HepG2 (cell line): ENCODE results near the gene THADA. TPM values are rescaled to one million over a fixed set of nuclear protein-coding genes. Genes with fewer than 3 reads are reported as not detected.
A peak's percentile ranks its signal among the peaks of the same experiment; 100 is the strongest.

Experiments used
- ASH2L ChIP-seq: fragments of 300-600, 200-600 bp; sonication (generic); IDR thresholded peaks from 2 replicates; pipeline ENCODE4 v1.7.0; 2017; ENCODE audit warnings: low read depth, mild to moderate bottlenecking, moderate library complexity, mixed read lengths, low read length; ENCODE audit not compliant: insufficient read length
- ISX ChIP-seq: sonication (generic); formaldehyde crosslinking; conservative IDR thresholded peaks from 2 replicates; pipeline ENCODE4 v1.5.0; 2020; ENCODE audit warnings: missing genetic modification reagents
- KAT8 ChIP-seq: IDR thresholded peaks from 2 replicates; pipeline ENCODE4 v1.6.1; 2016; ENCODE audit warnings: missing genetic modification reagents, missing compliant biosample characterization
- PPARG ChIP-seq: conservative IDR thresholded peaks from 2 replicates; pipeline ENCODE4 v1.6.1; 2016; ENCODE audit warnings: missing biosample characterization, missing genetic modification reagents
- STAG1 ChIP-seq: sonication (generic); formaldehyde crosslinking; IDR thresholded peaks from 2 replicates; pipeline ENCODE4 v1.4.0; 2020; ENCODE audit warnings: missing genetic modification reagents
- TEAD2 ChIP-seq: sonication (generic); formaldehyde crosslinking; IDR thresholded peaks from 2 replicates; pipeline ENCODE4 v1.9.0; 2021; ENCODE audit warnings: missing genetic modification reagents
- ZNF205 ChIP-seq: IDR thresholded peaks from 2 replicates; pipeline ENCODE4 v1.6.1; 2018; ENCODE audit warnings: missing biosample characterization, missing genetic modification reagents
- ZNF24 ChIP-seq: fragments of 450-650 bp; IDR thresholded peaks from 2 replicates; pipeline ENCODE4 v1.6.1; 2017; ENCODE audit warnings: antibody characterized with exemption, mild to moderate bottlenecking
- ZNF30 ChIP-seq: sonication (generic); formaldehyde crosslinking; IDR thresholded peaks from 2 replicates; pipeline ENCODE4 v1.5.0; 2020; ENCODE audit warnings: mild to moderate bottlenecking, missing genetic modification reagents
- ZNF354B ChIP-seq: sonication (generic); formaldehyde crosslinking; IDR thresholded peaks from 2 replicates; pipeline ENCODE4 v1.8.0; 2022; ENCODE audit warnings: mild to moderate bottlenecking, missing genetic modification reagents
- ZNF446 ChIP-seq: sonication (generic); formaldehyde crosslinking; IDR thresholded peaks from 2 replicates; pipeline ENCODE4 v1.5.0; 2020; ENCODE audit warnings: mild to moderate bottlenecking, missing genetic modification reagents
- ZNF646 ChIP-seq: sonication (generic); formaldehyde crosslinking; IDR thresholded peaks from 2 replicates; pipeline ENCODE4 v1.9.0; 2021; ENCODE audit warnings: mild to moderate bottlenecking, missing genetic modification reagents
- ZNF792 ChIP-seq: IDR thresholded peaks from 2 replicates; pipeline ENCODE4 v1.6.1; 2016
- polyA plus RNA-seq, 8 experiments: library from polyadenylated mRNA; depleted of rRNA in 3 of 8; stranded (reverse) in 7 of 8; unstranded in 1 of 8; fragments of >200 nt; fragmentation: Illumina TruSeq in 4 of 8; extraction: Trizol in 4 of 8; gene quantifications; 2 replicates each; pipeline versions ENCODE4 v1.2.1 to v1.2.3, GENCODE V29; 2011 to 2016; ENCODE audit warnings: low read depth in 4 of 8, missing spikeins in 1 of 8, mixed read lengths in 1 of 8; ENCODE audit not compliant: insufficient read depth in 1 of 8
- total RNA-seq, 5 experiments: library from RNA; depleted of rRNA; stranded (reverse); fragments of >200 nt; fragmentation: Illumina TruSeq; extraction: Trizol; gene quantifications; 2 replicates each; pipeline ENCODE4 v1.2.3, GENCODE V29; 2016; ENCODE audit warnings: low read depth in 1 of 5
- TF ChIP-seq, protein P1 (sequence below): IDR thresholded peaks from 2 replicates; pipeline ENCODE4 v1.6.1; 2016; ENCODE audit warnings: low read depth, borderline replicate concordance
- TF ChIP-seq, protein P2 (sequence below): sonication (generic); formaldehyde crosslinking; IDR thresholded peaks from 2 replicates; pipeline ENCODE4 v1.4.0; 2020; ENCODE audit warnings: missing genetic modification reagents
- TF ChIP-seq, protein P3 (sequence below): sonication (generic); formaldehyde crosslinking; IDR thresholded peaks from 2 replicates; pipeline ENCODE4 v1.4.0; 2020; ENCODE audit warnings: missing genetic modification reagents

THADA gene
- total and polyA plus RNA-seq, 2 of the 13 experiments (the other 11 are each of a cell fraction or from before 2014, with no cell fraction given) = 12.7 to 21.7 TPM

GRCh38 chr2:43484323-43484930, 111.4 kb downstream of the THADA start (continued):
- TF ChIP-seq, protein P1, sequence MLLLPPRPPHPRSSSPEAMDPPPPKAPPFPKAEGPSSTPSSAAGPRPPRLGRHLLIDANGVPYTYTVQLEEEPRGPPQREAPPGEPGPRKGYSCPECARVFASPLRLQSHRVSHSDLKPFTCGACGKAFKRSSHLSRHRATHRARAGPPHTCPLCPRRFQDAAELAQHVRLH (CRISPR knock-in tag) = no peak
- TF ChIP-seq ZNF792 (CRISPR knock-in tag) (no peak), ZNF24 (no peak), PPARG (CRISPR knock-in tag) (0 out of 2 replicates have a peak, but pooled peaks have one; percentile 21), KAT8 (CRISPR knock-in tag) (peak; percentile 40; the same call in 1 of the 2 replicates), ZNF646 (CRISPR knock-in tag) (no peak), ISX (CRISPR knock-in tag) (no peak), ZNF205 (CRISPR knock-in tag) (no peak), ZNF30 (CRISPR knock-in tag) (no peak), TEAD2 (CRISPR knock-in tag) (no peak), ZNF446 (CRISPR knock-in tag) (no peak), ASH2L (no peak), ZNF354B (CRISPR knock-in tag) (no peak), STAG1 (CRISPR knock-in tag) (peak; percentile 96)
- TF ChIP-seq, protein P2, sequence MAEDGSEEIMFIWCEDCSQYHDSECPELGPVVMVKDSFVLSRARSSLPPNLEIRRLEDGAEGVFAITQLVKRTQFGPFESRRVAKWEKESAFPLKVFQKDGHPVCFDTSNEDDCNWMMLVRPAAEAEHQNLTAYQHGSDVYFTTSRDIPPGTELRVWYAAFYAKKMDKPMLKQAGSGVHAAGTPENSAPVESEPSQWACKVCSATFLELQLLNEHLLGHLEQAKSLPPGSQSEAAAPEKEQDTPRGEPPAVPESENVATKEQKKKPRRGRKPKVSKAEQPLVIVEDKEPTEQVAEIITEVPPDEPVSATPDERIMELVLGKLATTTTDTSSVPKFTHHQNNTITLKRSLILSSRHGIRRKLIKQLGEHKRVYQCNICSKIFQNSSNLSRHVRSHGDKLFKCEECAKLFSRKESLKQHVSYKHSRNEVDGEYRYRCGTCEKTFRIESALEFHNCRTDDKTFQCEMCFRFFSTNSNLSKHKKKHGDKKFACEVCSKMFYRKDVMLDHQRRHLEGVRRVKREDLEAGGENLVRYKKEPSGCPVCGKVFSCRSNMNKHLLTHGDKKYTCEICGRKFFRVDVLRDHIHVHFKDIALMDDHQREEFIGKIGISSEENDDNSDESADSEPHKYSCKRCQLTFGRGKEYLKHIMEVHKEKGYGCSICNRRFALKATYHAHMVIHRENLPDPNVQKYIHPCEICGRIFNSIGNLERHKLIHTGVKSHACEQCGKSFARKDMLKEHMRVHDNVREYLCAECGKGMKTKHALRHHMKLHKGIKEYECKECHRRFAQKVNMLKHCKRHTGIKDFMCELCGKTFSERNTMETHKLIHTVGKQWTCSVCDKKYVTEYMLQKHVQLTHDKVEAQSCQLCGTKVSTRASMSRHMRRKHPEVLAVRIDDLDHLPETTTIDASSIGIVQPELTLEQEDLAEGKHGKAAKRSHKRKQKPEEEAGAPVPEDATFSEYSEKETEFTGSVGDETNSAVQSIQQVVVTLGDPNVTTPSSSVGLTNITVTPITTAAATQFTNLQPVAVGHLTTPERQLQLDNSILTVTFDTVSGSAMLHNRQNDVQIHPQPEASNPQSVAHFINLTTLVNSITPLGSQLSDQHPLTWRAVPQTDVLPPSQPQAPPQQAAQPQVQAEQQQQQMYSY (CRISPR knock-in tag) = no peak
- TF ChIP-seq, protein P3, sequence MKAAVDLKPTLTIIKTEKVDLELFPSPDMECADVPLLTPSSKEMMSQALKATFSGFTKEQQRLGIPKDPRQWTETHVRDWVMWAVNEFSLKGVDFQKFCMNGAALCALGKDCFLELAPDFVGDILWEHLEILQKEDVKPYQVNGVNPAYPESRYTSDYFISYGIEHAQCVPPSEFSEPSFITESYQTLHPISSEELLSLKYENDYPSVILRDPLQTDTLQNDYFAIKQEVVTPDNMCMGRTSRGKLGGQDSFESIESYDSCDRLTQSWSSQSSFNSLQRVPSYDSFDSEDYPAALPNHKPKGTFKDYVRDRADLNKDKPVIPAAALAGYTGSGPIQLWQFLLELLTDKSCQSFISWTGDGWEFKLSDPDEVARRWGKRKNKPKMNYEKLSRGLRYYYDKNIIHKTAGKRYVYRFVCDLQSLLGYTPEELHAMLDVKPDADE (CRISPR knock-in tag) = no peak
